K562 (cell line): ENCODE measurements around the gene LAPTM5. TPM values are rescaled to one million over a fixed set of nuclear protein-coding genes. Genes with fewer than 3 reads are reported as not detected.

Experiments
- KLF16 ChIP-seq: IDR thresholded peaks from 2 replicates; pipeline ENCODE4 v1.6.1; 2016; ENCODE audit warnings: antibody characterized with exemption
- PHF8 ChIP-seq: fragments of 200-600 bp; sonication (generic); IDR thresholded peaks from 2 replicates; pipeline ENCODE4 v1.6.1; 2012; ENCODE audit warnings: mixed run types, mild to moderate bottlenecking, inconsistent platforms, low read length, moderate library complexity, borderline replicate concordance
- PTTG1 ChIP-seq: fragments of 450-650 bp; IDR thresholded peaks from 2 replicates; pipeline ENCODE4 v1.6.1; 2016; ENCODE audit warnings: low read depth, mild to moderate bottlenecking, missing genetic modification characterization, missing compliant biosample characterization
- SRF ChIP-seq, 2 experiments: fragments of 250-450, 450-650 bp in 1 of 2; sonication (Bioruptor Pico) in 1 of 2; sonication (generic) in 1 of 2; formaldehyde crosslinking; IDR thresholded peaks; 2 replicates each; pipeline versions ENCODE4 v1.5.0 to v1.5.1; 2020 to 2022; ENCODE audit warnings: mild to moderate bottlenecking in 1 of 2, missing genetic modification reagents in 1 of 2
- SRSF3 ChIP-seq: fragments of 200-400 bp; formaldehyde crosslinking; IDR thresholded peaks from 2 replicates; pipeline ENCODE4 v1.6.1; 2016; ENCODE audit warnings: mild to moderate bottlenecking, low read length, moderate library complexity; ENCODE audit not compliant: insufficient read depth
- XRCC4 ChIP-seq: IDR thresholded peaks from one replicate; pipeline ENCODE4 v1.6.1; 2011; ENCODE audit not compliant: insufficient read depth, insufficient read length; ENCODE audit errors: extremely low read depth
- YBX1 ChIP-seq: fragments of 450-650 bp; IDR thresholded peaks from 2 replicates; pipeline ENCODE4 v1.7.1; 2016; ENCODE audit warnings: mild to moderate bottlenecking
- ZBTB8A ChIP-seq: fragments of 450-650 bp; IDR thresholded peaks from 2 replicates; pipeline ENCODE4 v1.6.1; 2018; ENCODE audit warnings: mild to moderate bottlenecking, moderate library complexity; ENCODE audit not compliant: partially characterized antibody
- ZFP36 ChIP-seq: fragments of 150-350 bp; IDR thresholded peaks from 2 replicates; pipeline ENCODE4 v1.6.1; 2018; ENCODE audit warnings: low read length, low read depth; ENCODE audit not compliant: partially characterized antibody
- ZNF57 ChIP-seq: fragments of 450-650 bp; formaldehyde crosslinking; IDR thresholded peaks from 2 replicates; pipeline ENCODE4 v1.4.0; 2020; ENCODE audit warnings: mild to moderate bottlenecking, moderate library complexity
- polyA plus RNA-seq, 8 experiments: library from polyadenylated mRNA; depleted of rRNA in 4 of 8; stranded (reverse) in 5 of 8; unstranded in 3 of 8; fragments of >200 nt; fragmentation: Nextera tagmentation in 2 of 8; fragmentation: Illumina TruSeq in 1 of 8; extraction: Ambion mirVana in 2 of 8; extraction: Trizol in 1 of 8; gene quantifications; 2 replicates each; pipeline versions ENCODE4 v1.2.1 to v1.2.3, GENCODE V29; 2011 to 2014; ENCODE audit warnings: inconsistent platforms in 1 of 8, missing spikeins in 1 of 8
- total RNA-seq, 7 experiments: library from RNA; depleted of rRNA in 6 of 7; stranded (reverse); fragments of >200 nt in 6 of 7; fragmentation: Illumina TruSeq in 2 of 7; extraction: Trizol in 2 of 7; gene quantifications; 2 replicates each; pipeline versions ENCODE4 v1.2.1 to v1.2.3, GENCODE V29; 2011 to 2021; ENCODE audit warnings: low replicate concordance in 1 of 7
- TF ChIP-seq, protein P1 (sequence below): fragments of 250-450 bp; sonication (Bioruptor Pico); IDR thresholded peaks from 2 replicates; pipeline ENCODE4 v1.4.0; 2020; ENCODE audit warnings: mild to moderate bottlenecking, moderate library complexity
- TF ChIP-seq, protein P2 (sequence below): sonication (generic); formaldehyde crosslinking; IDR thresholded peaks from 2 replicates; pipeline ENCODE4 v1.8.1; 2023; ENCODE audit warnings: mild to moderate bottlenecking, missing genetic modification reagents
- TF ChIP-seq, protein P3 (sequence below): sonication (generic); formaldehyde crosslinking; IDR thresholded peaks from 2 replicates; pipeline ENCODE4 v1.4.0; 2020; ENCODE audit warnings: mild to moderate bottlenecking, missing genetic modification reagents
- TF ChIP-seq, protein P4 (sequence below): conservative IDR thresholded peaks from 2 replicates; pipeline ENCODE4 v1.6.1; 2011; ENCODE audit warnings: low read depth, mild to moderate bottlenecking, low read length; ENCODE audit not compliant: control insufficient read depth
- TF ChIP-seq, protein P5 (sequence below): fragments of 150-350 bp; conservative IDR thresholded peaks from 2 replicates; pipeline ENCODE4 v1.6.1; 2014; ENCODE audit warnings: low read length

The LAPTM5 gene
- total and polyA plus RNA-seq, 9 of the 15 experiments (the other 6 are each of a cell fraction or from before 2014, with no cell fraction given): 2.4 to 47.3 (median 20.3) TPM

DNA sequence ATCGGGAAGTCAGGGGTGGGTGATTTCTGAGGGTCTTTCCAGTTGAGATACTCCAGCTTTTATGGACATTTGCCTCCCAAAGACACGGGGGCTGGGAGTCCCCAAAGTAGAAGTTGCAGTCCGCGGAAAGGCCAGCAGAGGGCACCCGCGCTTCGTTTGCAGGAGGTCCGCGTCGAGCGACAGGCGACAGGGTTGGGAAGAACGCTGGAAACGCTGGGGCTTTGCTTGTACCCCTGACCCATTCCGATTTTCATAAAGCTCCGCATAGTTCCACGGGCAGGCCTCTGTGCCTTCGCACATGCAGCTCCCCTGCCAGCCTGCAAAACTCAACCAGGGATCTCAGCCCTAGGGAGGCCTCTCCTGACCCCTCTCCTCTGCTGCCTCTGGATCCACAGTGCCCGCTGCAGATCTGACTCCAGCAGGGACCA, 44.2 kb upstream of the LAPTM5 start (continued):
- TF ChIP-seq, protein P1, sequence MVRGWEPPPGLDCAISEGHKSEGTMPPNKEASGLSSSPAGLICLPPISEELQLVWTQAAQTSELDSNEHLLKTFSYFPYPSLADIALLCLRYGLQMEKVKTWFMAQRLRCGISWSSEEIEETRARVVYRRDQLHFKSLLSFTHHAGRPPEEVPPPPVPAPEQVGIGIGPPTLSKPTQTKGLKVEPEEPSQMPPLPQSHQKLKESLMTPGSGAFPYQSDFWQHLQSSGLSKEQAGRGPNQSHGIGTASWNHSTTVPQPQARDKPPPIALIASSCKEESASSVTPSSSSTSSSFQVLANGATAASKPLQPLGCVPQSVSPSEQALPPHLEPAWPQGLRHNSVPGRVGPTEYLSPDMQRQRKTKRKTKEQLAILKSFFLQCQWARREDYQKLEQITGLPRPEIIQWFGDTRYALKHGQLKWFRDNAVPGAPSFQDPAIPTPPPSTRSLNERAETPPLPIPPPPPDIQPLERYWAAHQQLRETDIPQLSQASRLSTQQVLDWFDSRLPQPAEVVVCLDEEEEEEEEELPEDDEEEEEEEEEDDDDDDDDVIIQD (CRISPR knock-in tag): no peak
- TF ChIP-seq YBX1 (no peak), KLF16 (no peak), ZNF57 (CRISPR knock-in tag) (no peak), PHF8 (no peak), XRCC4 (no peak), SRF (CRISPR knock-in tag; IDR thresholded peaks at IDR 0.05) (no peak), ZBTB8A (no peak), SRSF3 (no peak), PTTG1 (tag) (no peak), ZFP36 (peak; percentile 13)
- TF ChIP-seq, protein P2, sequence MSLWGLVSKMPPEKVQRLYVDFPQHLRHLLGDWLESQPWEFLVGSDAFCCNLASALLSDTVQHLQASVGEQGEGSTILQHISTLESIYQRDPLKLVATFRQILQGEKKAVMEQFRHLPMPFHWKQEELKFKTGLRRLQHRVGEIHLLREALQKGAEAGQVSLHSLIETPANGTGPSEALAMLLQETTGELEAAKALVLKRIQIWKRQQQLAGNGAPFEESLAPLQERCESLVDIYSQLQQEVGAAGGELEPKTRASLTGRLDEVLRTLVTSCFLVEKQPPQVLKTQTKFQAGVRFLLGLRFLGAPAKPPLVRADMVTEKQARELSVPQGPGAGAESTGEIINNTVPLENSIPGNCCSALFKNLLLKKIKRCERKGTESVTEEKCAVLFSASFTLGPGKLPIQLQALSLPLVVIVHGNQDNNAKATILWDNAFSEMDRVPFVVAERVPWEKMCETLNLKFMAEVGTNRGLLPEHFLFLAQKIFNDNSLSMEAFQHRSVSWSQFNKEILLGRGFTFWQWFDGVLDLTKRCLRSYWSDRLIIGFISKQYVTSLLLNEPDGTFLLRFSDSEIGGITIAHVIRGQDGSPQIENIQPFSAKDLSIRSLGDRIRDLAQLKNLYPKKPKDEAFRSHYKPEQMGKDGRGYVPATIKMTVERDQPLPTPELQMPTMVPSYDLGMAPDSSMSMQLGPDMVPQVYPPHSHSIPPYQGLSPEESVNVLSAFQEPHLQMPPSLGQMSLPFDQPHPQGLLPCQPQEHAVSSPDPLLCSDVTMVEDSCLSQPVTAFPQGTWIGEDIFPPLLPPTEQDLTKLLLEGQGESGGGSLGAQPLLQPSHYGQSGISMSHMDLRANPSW: 0 out of 2 replicates have a peak, but pooled peaks have one; percentile 34
- TF ChIP-seq, protein P3, sequence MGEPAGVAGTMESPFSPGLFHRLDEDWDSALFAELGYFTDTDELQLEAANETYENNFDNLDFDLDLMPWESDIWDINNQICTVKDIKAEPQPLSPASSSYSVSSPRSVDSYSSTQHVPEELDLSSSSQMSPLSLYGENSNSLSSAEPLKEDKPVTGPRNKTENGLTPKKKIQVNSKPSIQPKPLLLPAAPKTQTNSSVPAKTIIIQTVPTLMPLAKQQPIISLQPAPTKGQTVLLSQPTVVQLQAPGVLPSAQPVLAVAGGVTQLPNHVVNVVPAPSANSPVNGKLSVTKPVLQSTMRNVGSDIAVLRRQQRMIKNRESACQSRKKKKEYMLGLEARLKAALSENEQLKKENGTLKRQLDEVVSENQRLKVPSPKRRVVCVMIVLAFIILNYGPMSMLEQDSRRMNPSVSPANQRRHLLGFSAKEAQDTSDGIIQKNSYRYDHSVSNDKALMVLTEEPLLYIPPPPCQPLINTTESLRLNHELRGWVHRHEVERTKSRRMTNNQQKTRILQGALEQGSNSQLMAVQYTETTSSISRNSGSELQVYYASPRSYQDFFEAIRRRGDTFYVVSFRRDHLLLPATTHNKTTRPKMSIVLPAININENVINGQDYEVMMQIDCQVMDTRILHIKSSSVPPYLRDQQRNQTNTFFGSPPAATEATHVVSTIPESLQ (CRISPR knock-in tag): no peak
- TF ChIP-seq, protein P4, sequence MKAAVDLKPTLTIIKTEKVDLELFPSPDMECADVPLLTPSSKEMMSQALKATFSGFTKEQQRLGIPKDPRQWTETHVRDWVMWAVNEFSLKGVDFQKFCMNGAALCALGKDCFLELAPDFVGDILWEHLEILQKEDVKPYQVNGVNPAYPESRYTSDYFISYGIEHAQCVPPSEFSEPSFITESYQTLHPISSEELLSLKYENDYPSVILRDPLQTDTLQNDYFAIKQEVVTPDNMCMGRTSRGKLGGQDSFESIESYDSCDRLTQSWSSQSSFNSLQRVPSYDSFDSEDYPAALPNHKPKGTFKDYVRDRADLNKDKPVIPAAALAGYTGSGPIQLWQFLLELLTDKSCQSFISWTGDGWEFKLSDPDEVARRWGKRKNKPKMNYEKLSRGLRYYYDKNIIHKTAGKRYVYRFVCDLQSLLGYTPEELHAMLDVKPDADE: no peak
- TF ChIP-seq, protein P5, sequence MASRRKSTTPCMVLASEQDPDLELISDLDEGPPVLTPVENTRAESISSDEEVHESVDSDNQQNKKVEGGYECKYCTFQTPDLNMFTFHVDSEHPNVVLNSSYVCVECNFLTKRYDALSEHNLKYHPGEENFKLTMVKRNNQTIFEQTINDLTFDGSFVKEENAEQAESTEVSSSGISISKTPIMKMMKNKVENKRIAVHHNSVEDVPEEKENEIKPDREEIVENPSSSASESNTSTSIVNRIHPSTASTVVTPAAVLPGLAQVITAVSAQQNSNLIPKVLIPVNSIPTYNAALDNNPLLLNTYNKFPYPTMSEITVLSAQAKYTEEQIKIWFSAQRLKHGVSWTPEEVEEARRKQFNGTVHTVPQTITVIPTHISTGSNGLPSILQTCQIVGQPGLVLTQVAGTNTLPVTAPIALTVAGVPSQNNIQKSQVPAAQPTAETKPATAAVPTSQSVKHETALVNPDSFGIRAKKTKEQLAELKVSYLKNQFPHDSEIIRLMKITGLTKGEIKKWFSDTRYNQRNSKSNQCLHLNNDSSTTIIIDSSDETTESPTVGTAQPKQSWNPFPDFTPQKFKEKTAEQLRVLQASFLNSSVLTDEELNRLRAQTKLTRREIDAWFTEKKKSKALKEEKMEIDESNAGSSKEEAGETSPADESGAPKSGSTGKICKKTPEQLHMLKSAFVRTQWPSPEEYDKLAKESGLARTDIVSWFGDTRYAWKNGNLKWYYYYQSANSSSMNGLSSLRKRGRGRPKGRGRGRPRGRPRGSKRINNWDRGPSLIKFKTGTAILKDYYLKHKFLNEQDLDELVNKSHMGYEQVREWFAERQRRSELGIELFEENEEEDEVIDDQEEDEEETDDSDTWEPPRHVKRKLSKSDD: no peak
